ENCODE measurements around the gene KCNQ4.

DNA sequence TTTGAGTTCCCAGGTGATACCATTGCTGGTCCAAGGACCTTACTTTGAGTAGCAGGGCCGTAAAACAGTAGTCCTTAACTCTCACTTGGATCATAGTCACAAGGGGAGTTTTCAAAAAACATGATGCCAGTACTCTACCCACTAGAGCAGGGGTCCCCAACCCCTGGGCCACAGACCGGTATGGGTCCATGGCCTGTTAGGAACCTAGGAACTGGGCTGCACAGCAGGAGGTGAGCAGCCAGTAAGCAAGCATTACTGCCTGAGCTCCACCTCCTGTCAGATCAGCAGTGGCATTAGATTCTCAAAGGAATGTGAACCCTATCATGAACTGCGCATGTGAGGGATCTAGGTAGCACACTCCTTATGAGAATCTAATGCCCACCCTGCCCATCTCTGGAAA is 39.7 kb upstream of the KCNQ4 start:
- TF ChIP-seq, protein P1, sequence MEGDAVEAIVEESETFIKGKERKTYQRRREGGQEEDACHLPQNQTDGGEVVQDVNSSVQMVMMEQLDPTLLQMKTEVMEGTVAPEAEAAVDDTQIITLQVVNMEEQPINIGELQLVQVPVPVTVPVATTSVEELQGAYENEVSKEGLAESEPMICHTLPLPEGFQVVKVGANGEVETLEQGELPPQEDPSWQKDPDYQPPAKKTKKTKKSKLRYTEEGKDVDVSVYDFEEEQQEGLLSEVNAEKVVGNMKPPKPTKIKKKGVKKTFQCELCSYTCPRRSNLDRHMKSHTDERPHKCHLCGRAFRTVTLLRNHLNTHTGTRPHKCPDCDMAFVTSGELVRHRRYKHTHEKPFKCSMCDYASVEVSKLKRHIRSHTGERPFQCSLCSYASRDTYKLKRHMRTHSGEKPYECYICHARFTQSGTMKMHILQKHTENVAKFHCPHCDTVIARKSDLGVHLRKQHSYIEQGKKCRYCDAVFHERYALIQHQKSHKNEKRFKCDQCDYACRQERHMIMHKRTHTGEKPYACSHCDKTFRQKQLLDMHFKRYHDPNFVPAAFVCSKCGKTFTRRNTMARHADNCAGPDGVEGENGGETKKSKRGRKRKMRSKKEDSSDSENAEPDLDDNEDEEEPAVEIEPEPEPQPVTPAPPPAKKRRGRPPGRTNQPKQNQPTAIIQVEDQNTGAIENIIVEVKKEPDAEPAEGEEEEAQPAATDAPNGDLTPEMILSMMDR (IDR thresholded peaks at IDR 0.05), result no peak
- no peak for TF ChIP-seq POLR2A (IDR thresholded peaks at IDR 0.05)
